HPDE6-E6E7 (cell line): ENCODE measurements around the gene RSRC1.
"Not testable (repeated sequence)": the region's sequence is repeated elsewhere in the genome, so short reads cannot be mapped to it uniquely, and the experiment has no call there.

Source experiments
- DNase-seq: peaks from one replicate; pipeline ENCODE4 v3.0.0; 2011; ENCODE audit warnings: missing footprints; ENCODE audit errors: extremely low spot score

RSRC1 gene

GRCh38 chr3:158458464-158458863 is 348.6 kb downstream of the RSRC1 start:
- DNase-seq: peak; percentile 49

DNA sequence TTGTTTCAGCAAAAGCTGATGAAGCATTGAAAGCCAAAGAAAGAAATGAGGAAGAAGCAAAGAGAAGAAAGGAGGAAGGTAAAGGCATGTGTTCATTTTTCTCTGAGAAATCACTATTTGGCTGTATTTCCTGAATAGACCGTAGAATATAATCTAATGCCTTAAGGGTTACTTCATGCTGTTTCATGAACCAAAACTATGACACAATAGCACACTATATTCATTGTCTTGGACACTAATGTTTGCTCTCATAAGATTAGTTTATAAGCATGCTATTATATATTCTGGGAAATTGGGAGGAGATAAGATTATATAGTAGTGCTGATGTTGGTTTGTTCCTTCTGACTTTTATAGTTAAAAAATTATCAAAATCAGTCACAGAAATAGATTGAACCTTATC is 351.0 kb downstream of the RSRC1 start:
- DNase-seq: no peak

DNA sequence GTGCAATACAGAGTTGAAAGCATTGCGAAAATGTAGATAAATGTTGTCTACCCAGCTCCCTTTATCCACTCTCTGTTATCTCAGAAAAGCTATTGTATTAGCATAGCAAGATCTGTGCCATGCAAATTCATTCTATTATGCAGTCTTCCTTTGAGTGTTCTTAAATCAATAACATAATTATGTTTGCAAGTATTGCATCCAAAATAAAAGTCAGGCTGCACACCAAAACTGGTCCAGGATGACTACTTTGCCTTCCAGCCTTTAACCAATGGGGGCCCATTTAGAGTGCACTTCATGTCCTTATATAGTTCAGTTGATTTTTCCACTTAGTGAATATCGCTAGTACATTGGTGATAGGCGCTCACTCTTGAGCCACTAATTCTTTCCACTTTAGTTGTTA is 353.7 kb downstream of the RSRC1 start:
- no peak for DNase-seq

DNA sequence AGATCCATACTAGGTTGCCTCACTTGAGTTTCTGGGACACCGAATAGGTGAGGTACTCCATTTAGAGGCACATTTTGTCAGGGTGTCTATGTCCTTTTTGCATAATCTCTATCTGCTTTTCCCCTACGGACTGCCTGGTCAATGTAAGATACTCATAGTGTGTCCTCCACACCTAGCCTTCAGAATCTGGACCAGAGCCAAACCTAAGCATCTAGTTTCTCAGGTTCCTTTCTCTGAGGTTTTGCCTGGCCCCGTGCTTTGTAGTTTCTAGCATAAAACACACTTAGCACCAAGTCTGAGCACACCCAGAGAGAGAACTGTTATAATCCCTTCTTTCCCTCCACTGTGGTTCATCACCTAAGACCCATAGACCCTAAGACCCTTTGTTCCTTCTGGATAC is 355.2 kb downstream of the RSRC1 start:
- DNase-seq: no peak

DNA sequence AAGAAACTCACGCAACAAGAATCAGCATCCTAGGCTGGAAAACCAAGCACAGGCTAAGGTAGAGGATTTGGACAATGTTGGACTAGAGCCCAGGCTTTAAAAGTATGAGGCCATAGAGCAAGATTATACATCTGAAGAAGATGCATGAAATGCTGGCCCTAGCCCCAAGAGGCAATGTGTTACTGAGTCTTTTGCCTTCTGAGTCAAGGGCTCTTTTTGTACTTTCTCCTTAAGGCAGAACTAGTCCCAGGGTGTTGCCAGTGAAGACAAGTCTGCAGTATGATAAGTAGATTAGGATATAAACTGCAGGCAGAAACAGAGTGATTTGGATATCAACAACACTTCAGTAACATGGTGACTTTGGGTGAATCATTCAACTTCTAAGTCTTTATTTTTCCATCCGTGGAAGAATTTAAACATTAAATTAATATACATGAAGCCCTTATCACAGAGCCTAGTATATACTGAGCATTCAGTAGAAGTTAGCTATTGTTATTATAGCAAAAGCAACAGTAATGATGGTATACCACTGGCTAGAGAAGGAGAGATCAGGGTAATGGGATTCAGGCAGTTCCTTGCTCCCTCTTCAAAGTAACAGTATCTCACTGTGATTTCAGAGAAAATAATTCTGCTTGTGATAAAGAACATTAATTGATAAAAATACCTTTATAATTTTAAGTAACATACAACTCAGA is 361.2 kb downstream of the RSRC1 start:
- no peak for DNase-seq

DNA sequence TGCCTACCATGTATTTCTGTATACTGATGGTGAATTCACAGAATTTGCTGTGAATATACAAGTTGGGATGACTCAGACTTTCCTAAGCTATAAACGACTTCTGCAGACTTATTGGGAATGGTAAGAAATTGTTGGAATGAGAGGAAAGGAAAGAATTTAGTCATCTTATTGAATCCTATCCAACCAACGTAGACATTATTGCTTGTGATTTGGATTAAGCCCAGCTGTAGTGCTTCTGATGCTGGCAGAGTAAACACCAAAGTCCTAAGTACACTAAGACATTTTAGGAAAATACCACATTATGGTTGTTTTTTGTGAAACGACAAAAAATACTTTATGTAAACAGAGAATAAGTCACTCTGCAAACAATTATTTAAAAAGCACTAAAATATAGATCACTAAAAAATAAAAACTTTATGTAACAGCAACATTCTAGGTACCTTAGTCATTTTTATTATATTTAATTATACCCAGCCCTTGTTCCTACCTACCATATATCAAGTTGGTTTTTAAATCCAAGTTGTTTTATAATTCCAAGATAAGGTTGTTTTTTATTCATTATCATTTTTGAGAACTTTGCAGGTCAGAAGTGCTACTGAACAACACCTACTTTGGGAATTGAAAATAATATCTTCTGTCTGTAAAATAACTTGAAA is 361.9 kb downstream of the RSRC1 start:
- no peak for DNase-seq

- DNase-seq: no peak
These were observed 369.2 kb downstream of the RSRC1 start for GRCh38 chr3:158479051-158479450.

DNA sequence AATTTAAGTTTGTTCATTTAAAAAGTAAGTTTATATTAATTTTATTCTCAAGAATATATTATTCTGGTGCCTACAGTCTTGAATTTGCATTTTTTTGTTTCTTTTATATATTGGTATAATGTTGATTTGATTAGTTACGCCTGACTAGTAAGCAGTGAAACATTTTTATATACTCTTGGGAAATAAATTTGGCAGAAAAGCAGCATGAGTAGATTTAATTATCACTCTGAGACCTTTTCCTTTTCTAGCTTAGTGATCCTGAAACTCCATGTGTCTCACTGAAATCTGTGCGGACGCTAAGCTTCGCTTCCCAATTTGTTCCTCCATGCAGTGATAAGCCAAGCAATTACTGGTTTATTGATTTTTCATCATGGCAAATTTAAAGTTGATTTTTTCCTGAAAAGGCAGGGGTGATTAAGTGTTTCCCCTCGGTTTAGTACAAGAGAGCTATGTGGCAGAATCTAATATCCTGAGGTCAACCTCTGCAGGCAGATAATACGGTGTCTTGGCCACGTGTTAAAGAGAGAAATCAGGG is 373.9 kb downstream of the RSRC1 start:
- no peak for DNase-seq

GRCh38 chr3:158486200-158486599 is 376.3 kb downstream of the RSRC1 start:
- DNase-seq: no peak

DNA sequence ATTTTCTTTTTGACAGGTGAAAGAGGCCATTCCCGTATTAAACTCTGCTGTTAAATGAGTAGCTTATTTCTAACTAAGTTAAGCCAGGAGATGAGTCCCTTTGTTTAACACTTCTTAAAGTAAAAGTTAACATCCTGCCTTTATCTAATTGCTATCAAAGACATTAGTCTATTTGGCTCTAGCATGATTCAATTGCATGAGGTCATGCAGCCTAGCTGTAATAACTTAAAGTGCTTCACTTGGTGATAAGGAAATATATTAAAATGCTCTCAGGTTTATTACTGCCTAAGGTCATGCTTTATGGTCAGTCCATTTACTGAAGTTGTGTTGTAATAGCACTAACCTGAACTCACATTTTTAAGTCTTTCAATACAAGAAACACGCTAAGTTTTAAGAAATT is 378.8 kb downstream of the RSRC1 start:
- no peak for DNase-seq

GRCh38 chr3:158489181-158489580 is 379.3 kb downstream of the RSRC1 start:
- DNase-seq: no peak

GRCh38 chr3:158491968-158492367 is 382.1 kb downstream of the RSRC1 start:
- no peak for DNase-seq

GRCh38 chr3:158492685-158493084 is 382.8 kb downstream of the RSRC1 start:
- no peak for DNase-seq

GRCh38 chr3:158493931-158494330 is 384.0 kb downstream of the RSRC1 start:
- no peak for DNase-seq

- DNase-seq: no peak
These were observed 384.8 kb downstream of the RSRC1 start for GRCh38 chr3:158494673-158495072.

GRCh38 chr3:158495398-158495902 is 385.6 kb downstream of the RSRC1 start:
- DNase-seq: not testable (repeated sequence)

DNA sequence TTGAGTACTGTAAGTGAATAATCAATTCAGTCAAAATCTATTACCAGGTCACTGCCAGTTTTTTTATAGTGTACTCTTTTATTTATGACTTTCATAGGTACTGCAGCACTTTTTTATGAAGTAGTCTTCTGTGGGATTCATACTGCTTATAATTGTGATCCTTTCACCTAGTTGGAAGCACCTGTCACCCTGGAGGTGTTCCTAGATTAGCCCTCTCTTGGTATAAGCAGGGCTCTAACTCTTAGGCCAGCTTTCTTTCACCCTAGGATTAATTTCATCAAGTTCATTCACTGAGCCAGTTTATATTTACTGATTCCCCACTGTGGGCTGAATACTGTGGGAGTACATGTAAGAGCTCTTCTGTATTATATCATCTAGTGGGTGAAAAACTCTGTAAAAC is 395.2 kb downstream of the RSRC1 start:
- DNase-seq: no peak

DNA sequence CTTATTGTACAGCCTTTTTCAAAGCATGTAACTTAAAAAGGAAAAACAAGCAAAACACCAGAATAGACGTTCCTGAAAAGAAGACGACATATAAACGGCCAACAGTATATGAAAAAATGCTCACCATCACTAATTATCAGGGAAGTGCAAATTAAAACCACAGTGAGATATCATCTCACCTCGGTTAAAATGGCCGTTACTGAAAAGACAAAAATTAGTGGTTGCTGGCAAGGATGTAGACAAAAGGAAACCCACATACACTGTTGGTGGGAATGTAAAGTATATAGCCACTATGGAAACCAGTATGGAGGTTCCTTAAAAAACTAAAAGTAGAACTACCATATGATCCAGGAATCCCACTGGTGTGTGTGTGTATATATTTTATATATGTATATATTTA is 396.6 kb downstream of the RSRC1 start:
- DNase-seq: no peak

DNA sequence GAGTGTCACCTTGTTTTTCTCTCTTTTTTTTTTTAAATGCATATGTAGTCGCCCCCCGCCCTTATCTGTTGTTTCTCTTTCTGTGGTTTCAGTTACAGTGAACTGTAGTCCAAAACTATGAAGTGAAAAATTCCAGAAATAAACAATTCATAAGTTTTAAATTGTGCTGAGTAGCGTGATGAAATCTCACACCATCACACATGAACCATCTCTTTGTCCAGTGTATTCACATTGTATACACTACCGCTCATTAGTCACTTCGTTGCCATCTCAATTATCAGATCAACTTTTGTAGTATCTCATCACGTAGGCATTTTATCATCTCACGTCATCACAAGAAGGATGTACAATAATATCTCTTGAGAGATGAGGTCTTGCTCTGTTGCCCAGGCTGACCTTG is 398.6 kb downstream of the RSRC1 start:
- DNase-seq: no peak

DNA sequence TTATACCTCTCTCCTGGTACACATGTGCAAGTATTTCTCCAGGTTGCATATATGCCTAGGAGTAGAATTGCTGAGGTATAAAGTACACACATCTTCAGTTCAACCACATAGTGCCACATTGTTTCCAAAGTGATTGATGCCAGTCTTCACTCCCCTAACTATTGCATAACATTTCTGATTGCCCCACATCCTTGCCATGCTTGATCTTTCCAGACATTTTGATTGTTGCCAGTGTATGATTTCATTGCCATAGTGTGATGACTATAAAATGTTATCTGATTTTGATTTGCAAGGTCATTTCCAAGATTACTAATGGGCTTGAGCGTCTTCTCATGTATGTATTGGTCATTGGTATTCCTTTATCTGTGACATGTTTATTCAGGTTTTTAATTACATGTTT is 400.0 kb downstream of the RSRC1 start:
- DNase-seq: no peak

DNA sequence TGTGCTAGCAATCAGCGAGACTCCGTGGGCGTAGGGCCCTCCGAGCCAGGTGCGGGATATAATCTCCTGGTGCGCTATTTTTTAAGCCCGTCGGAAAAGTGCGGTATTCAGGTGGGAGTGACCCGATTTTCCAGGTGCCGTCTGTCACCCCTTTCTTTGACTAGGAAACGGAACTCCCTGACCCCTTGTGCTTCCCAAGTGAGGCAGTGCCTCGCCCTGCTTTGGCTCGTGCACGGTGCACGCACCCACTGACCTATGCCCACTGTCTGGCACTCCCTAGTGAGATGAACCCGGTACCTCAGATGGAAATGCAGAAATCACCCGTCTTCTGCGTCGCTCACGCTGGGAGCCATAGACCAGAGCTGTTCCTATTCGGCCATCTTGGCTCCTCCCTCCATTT is 406.8 kb downstream of the RSRC1 start:
- not testable (repeated sequence) for DNase-seq

- DNase-seq: no peak
These were observed 409.9 kb downstream of the RSRC1 start for GRCh38 chr3:158519776-158520175.

- no peak for DNase-seq
These were observed 410.5 kb downstream of the RSRC1 start for GRCh38 chr3:158520433-158520832.
